Hematopoietic multipotent progenitor cell treated with erythropoietin and hydrocortisone succinate and interleukin-3 and kit ligand, for 6 days (in vitro differentiated cells): ENCODE results near the gene SYNPR.
A peak's percentile ranks its signal among the peaks of the same experiment; 100 is the strongest.

ENCODE experiments used
- DNase-seq: peaks from one replicate; pipeline ENCODE4 v3.0.0-alpha.2; 2015

The SYNPR gene

GRCh38 chr3:63386568-63386967, 108.5 kb downstream of the SYNPR start:
- no peak for DNase-seq

GRCh38 chr3:63387568-63387967, 109.5 kb downstream of the SYNPR start:
- no peak for DNase-seq

- no peak for DNase-seq
Measured at GRCh38 chr3:63390710-63391230, 112.7 kb downstream of the SYNPR start.

- no peak for DNase-seq
Measured at GRCh38 chr3:63395960-63396359, 117.9 kb downstream of the SYNPR start.

GRCh38 chr3:63400246-63400860, 122.2 kb downstream of the SYNPR start:
- no peak for DNase-seq

GRCh38 chr3:63405882-63406281, 127.8 kb downstream of the SYNPR start:
- DNase-seq, result no peak

GRCh38 chr3:63413523-63413922, 135.4 kb downstream of the SYNPR start:
- no peak for DNase-seq

- no peak for DNase-seq
Measured at GRCh38 chr3:63414607-63415006, 136.5 kb downstream of the SYNPR start.

GRCh38 chr3:63429905-63430304, 151.8 kb downstream of the SYNPR start:
- DNase-seq, result no peak

- no peak for DNase-seq
Measured at GRCh38 chr3:63430875-63431274, 152.8 kb downstream of the SYNPR start.

- no peak for DNase-seq
Measured at GRCh38 chr3:63437858-63438257, 159.8 kb downstream of the SYNPR start.

- no peak for DNase-seq
Measured at GRCh38 chr3:63438826-63439371, 160.8 kb downstream of the SYNPR start.

GRCh38 chr3:63441262-63441661, 163.2 kb downstream of the SYNPR start:
- no peak for DNase-seq

GRCh38 chr3:63442918-63443317, 164.8 kb downstream of the SYNPR start:
- no peak for DNase-seq

- no peak for DNase-seq
Measured at GRCh38 chr3:63450023-63450422, 171.9 kb downstream of the SYNPR start.

GRCh38 chr3:63450634-63451363, 172.7 kb downstream of the SYNPR start:
- DNase-seq, result no peak

GRCh38 chr3:63456901-63457300, 178.8 kb downstream of the SYNPR start:
- no peak for DNase-seq

- no peak for DNase-seq
Measured at GRCh38 chr3:63458405-63458804, 180.3 kb downstream of the SYNPR start.

- DNase-seq, result no peak
Measured at GRCh38 chr3:63462732-63463131, 184.6 kb downstream of the SYNPR start.

GRCh38 chr3:63467392-63467791, 189.3 kb downstream of the SYNPR start:
- DNase-seq, result peak; percentile 1

- no peak for DNase-seq
Measured at GRCh38 chr3:63470745-63471144, 192.6 kb downstream of the SYNPR start.

GRCh38 chr3:63471781-63472180, 193.7 kb downstream of the SYNPR start:
- no peak for DNase-seq

GRCh38 chr3:63473641-63474166, 195.6 kb downstream of the SYNPR start:
- no peak for DNase-seq
